Activated B cell treated with CpG ODN at 0.5 μM for 24 hours (primary cell): ENCODE measurements around the gene PBX1. TPM values are rescaled to one million over a fixed set of nuclear protein-coding genes. Genes with fewer than 3 reads are reported as not detected.
A peak's percentile ranks its signal among the peaks of the same experiment; 100 is the strongest.

Experiments used
- ATAC-seq: fragments of 200-7000 bp; cut with Tn5 transposase; one replicate; pipeline ENCODE4 v1.10.0; 2021; ENCODE audit warnings: low read depth, mild to moderate bottlenecking, moderate library complexity
- CTCF ChIA-PET: fragments of 350-600 bp; sonication (Branson Sonifier 250); formaldehyde crosslinking; loops from one replicate; lab custom pipeline; 2021; ENCODE audit warnings: antibody characterized with exemption; lab: Charles Lee
- POLR2A ChIA-PET: fragments of 350-600 bp; sonication (Branson Sonifier 250); formaldehyde crosslinking; loops from one replicate; lab custom pipeline; 2021; ENCODE audit warnings: antibody characterized with exemption; lab: Charles Lee
- DNase-seq: peaks from one replicate; pipeline ENCODE4 v3.0.0; 2022
- H3K27ac Mint-ChIP-seq: one replicate; pipeline ENCODE4 v1.8.0; 2020; ENCODE audit warnings: mixed read lengths
- H3K27me3 Mint-ChIP-seq: one replicate; pipeline ENCODE4 v1.8.0; 2021; ENCODE audit warnings: mixed read lengths
- H3K36me3 Mint-ChIP-seq: one replicate; pipeline ENCODE4 v1.8.0; 2021; ENCODE audit warnings: low read depth, mixed read lengths
- H3K4me1 Mint-ChIP-seq: one replicate; pipeline ENCODE4 v1.8.0; 2021; ENCODE audit warnings: mixed read lengths
- H3K4me3 Mint-ChIP-seq: one replicate; pipeline ENCODE4 v1.8.0; 2020; ENCODE audit warnings: mild to moderate bottlenecking, mixed read lengths
- H3K9me3 Mint-ChIP-seq: one replicate; pipeline ENCODE4 v1.8.0; 2020; ENCODE audit warnings: mixed read lengths
- CTCF ChIP-seq: fragments of 200-600 bp; IDR thresholded peaks from one replicate; pipeline ENCODE4 v1.8.0; 2022; ENCODE audit warnings: antibody characterized with exemption, mild to moderate bottlenecking
- intact Hi-C: fragments of 100-400 bp; cut with micrococcal nuclease; formaldehyde crosslinking; loops from one replicate; pipeline ENCODE4 v1.15.1; 2024
- total RNA-seq: library from RNA; stranded (reverse); gene quantifications from 2 replicates; pipeline ENCODE4 v1.2.3, GENCODE V29; 2022

Gene PBX1
- total RNA-seq, 1 donor from 2014 or later = not detected

- Mint-ChIP-seq H3K9me3 (no peaks in the 10 kb centered on the region), H3K4me1 (peaks cover 20% of the 10 kb centered on the region), H3K27ac (no peak overlapping the region), H3K4me3 (no peak overlapping the region), H3K36me3 (no peaks in the 10 kb centered on the region), H3K27me3 (peaks cover 3% of the 10 kb centered on the region)
- DNase-seq = no peak
- POLR2A ChIA-PET = no interaction called here
- CTCF ChIA-PET = no interaction called here
- no peak for TF ChIP-seq CTCF
- ATAC-seq = no peak
- intact Hi-C loops = no loop called here
Observed at GRCh38 chr1:164658864-164659263, 99.9 kb downstream of the PBX1 start.

- ChIA-PET CTCF (no interaction called here), POLR2A (no interaction called here)
- no peak overlapping the region for H3K4me3 Mint-ChIP-seq
- no peaks in the 10 kb centered on the region for H3K36me3 Mint-ChIP-seq
- DNase-seq (no peak), ATAC-seq (no peak)
- no peaks in the 10 kb centered on the region for H3K27me3 Mint-ChIP-seq
- H3K27ac Mint-ChIP-seq = no peak overlapping the region
- intact Hi-C loops = no loop called here
- peaks cover 20% of the 10 kb centered on the region for H3K4me1 Mint-ChIP-seq
- no peaks in the 10 kb centered on the region for H3K9me3 Mint-ChIP-seq
- no peak for TF ChIP-seq CTCF
Observed at GRCh38 chr1:164659621-164660411, 100.8 kb downstream of the PBX1 start.

- Mint-ChIP-seq H3K27ac (no peak overlapping the region), H3K27me3 (no peaks in the 10 kb centered on the region), H3K36me3 (no peaks in the 10 kb centered on the region), H3K4me1 (peaks cover 20% of the 10 kb centered on the region), H3K9me3 (no peaks in the 10 kb centered on the region), H3K4me3 (no peak overlapping the region)
- ChIA-PET POLR2A (no interaction called here), CTCF (no interaction called here)
- ATAC-seq (peak; percentile 66), DNase-seq (no peak)
- intact Hi-C loops = no loop called here
- no peak for TF ChIP-seq CTCF
Observed at GRCh38 chr1:164660412-164660772, 101.4 kb downstream of the PBX1 start.

GRCh38 chr1:164660775-164661174, 101.8 kb downstream of the PBX1 start:
- Mint-ChIP-seq H3K4me3 (no peak overlapping the region), H3K27me3 (no peaks in the 10 kb centered on the region), H3K4me1 (peaks cover 17% of the 10 kb centered on the region), H3K9me3 (no peaks in the 10 kb centered on the region), H3K27ac (no peak overlapping the region), H3K36me3 (no peaks in the 10 kb centered on the region)
- CTCF ChIA-PET = no interaction called here
- TF ChIP-seq CTCF = no peak
- intact Hi-C loops = no loop called here
- DNase-seq = no peak
- no peak for ATAC-seq
- POLR2A ChIA-PET = no interaction called here

- H3K36me3 Mint-ChIP-seq = no peaks in the 10 kb centered on the region
- peaks cover 13% of the 10 kb centered on the region for H3K4me1 Mint-ChIP-seq
- DNase-seq (no peak), ATAC-seq (no peak)
- H3K9me3 Mint-ChIP-seq = no peaks in the 10 kb centered on the region
- ChIA-PET CTCF (no interaction called here), POLR2A (no interaction called here)
- no peaks in the 10 kb centered on the region for H3K27me3 Mint-ChIP-seq
- intact Hi-C loops = no loop called here
- no peak overlapping the region for H3K4me3 Mint-ChIP-seq
- no peak for TF ChIP-seq CTCF
- H3K27ac Mint-ChIP-seq = no peak overlapping the region
Observed at GRCh38 chr1:164662462-164662861, 103.5 kb downstream of the PBX1 start.
